22Rv1 (cell line): Measurements from ENCODE around the gene ACKR1.

Experiments used
- H3K27ac ChIP-seq: fragments of 450-650 bp; 2 replicates; pipeline ENCODE4 v1.5.1; 2017
- CTCF ChIP-seq: fragments of 450-650 bp; IDR thresholded peaks from 2 replicates; pipeline ENCODE4 v1.5.1; 2017; ENCODE audit warnings: mild to moderate bottlenecking
- ZFX ChIP-seq: fragments of 450-650 bp; IDR thresholded peaks from 2 replicates; pipeline ENCODE4 v1.6.1; 2017; ENCODE audit warnings: antibody characterized with exemption, borderline replicate concordance

The ACKR1 gene

GRCh38 chr1:159170639-159171038 lies 34.0 kb upstream of the ACKR1 start:
- TF ChIP-seq CTCF (no peak), ZFX (no peak)
- H3K27ac ChIP-seq, result no peak overlapping the region

- TF ChIP-seq CTCF (no peak), ZFX (no peak)
- H3K27ac ChIP-seq, result no peak within 1 kb of the TSS
These were observed 33.4 kb upstream of the ACKR1 start, which contains the start of gene CADM3 for GRCh38 chr1:159171254-159171687. TSS of gene CADM3 (plus strand) at chr1:159171615. CDS start at chr1:159171766, 151 bp downstream.

- TF ChIP-seq ZFX (no peak), CTCF (no peak)
These were observed 32.8 kb upstream of the ACKR1 start for GRCh38 chr1:159171688-159172501.

GRCh38 chr1:159172614-159173291 lies 31.9 kb upstream of the ACKR1 start:
- H3K27ac ChIP-seq, result no peak overlapping the region
- TF ChIP-seq CTCF (no peak), ZFX (no peak)

More at GRCh38 chr1:159171688-159172501, 32.8 kb upstream of the ACKR1 start:
- H3K27ac ChIP-seq, result no peak overlapping the region

- H3K27ac ChIP-seq, result no peak overlapping the region
- no peak for TF ChIP-seq ZFX
- TF ChIP-seq CTCF, result no peak
These were observed 31.4 kb upstream of the ACKR1 start for GRCh38 chr1:159173320-159173719.

- H3K27ac ChIP-seq, result no peak overlapping the region
- no peak for TF ChIP-seq CTCF
These were observed 29.1 kb upstream of the ACKR1 start for GRCh38 chr1:159175571-159175970.

- H3K27ac ChIP-seq, result no peak overlapping the region
- TF ChIP-seq ZFX (no peak), CTCF (no peak)
These were observed 27.3 kb upstream of the ACKR1 start for GRCh38 chr1:159177272-159177907.
